ENCODE measurements around the gene TM9SF2.

TM9SF2 gene

GRCh38 chr13:99465454-99465853 lies 35.8 kb upstream of the TM9SF2 start:
- Histone ChIP-seq H3K4me3 (ENCODE audit: low read depth, low read length) (no peak overlapping the region), H3K4me1 (ENCODE audit: control insufficient read depth, insufficient read depth, low read length) (no peaks in the 10 kb centered on the region), H3K9me3 (ENCODE audit: control insufficient read depth, insufficient read depth, low read depth, low read length) (no peaks in the 10 kb centered on the region), H3K27ac (ENCODE audit: extremely low read depth, low read depth, low read length) (no peak overlapping the region), H3K36me3 (ENCODE audit: control insufficient read depth in 2 of 2, insufficient read depth in 1 of 2, low read length in 2 of 2) (no peaks in the 10 kb centered on the region)
- TF ChIP-seq ZNF324 (tag by site-specific recombination; IDR thresholded peaks at IDR 0.05) (no peak), ZNF610 (tag by site-specific recombination; IDR thresholded peaks at IDR 0.05; ENCODE audit: borderline replicate concordance) (no peak), ZNF302 (tag by site-specific recombination; IDR thresholded peaks at IDR 0.05; ENCODE audit: low read depth) (no peak), ZNF791 (tag by site-specific recombination; IDR thresholded peaks at IDR 0.05) (no peak), GLI4 (tag by site-specific recombination; IDR thresholded peaks at IDR 0.05) (no peak), ZIC2 (tag by site-specific recombination; IDR thresholded peaks at IDR 0.05) (no peak), EGR2 (tag by site-specific recombination; IDR thresholded peaks at IDR 0.05; ENCODE audit: low read depth) (no peak), ZNF274 (IDR thresholded peaks at IDR 0.05; ENCODE audit: low read length) (no peak), ZNF274 (tag by site-specific recombination; IDR thresholded peaks at IDR 0.05; ENCODE audit: borderline replicate concordance) (no peak), ZBTB6 (tag by site-specific recombination; IDR thresholded peaks at IDR 0.05) (no peak), KLF10 (tag by site-specific recombination; IDR thresholded peaks at IDR 0.05) (no peak), ZBTB17 (tag by site-specific recombination; IDR thresholded peaks at IDR 0.05) (no peak), ZNF311 (tag by site-specific recombination; IDR thresholded peaks at IDR 0.05; ENCODE audit: borderline replicate concordance) (no peak), SP3 (tag by site-specific recombination; IDR thresholded peaks at IDR 0.05) (no peak)
- TF ChIP-seq, protein P1, sequence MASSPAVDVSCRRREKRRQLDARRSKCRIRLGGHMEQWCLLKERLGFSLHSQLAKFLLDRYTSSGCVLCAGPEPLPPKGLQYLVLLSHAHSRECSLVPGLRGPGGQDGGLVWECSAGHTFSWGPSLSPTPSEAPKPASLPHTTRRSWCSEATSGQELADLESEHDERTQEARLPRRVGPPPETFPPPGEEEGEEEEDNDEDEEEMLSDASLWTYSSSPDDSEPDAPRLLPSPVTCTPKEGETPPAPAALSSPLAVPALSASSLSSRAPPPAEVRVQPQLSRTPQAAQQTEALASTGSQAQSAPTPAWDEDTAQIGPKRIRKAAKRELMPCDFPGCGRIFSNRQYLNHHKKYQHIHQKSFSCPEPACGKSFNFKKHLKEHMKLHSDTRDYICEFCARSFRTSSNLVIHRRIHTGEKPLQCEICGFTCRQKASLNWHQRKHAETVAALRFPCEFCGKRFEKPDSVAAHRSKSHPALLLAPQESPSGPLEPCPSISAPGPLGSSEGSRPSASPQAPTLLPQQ (tag by site-specific recombination; IDR thresholded peaks at IDR 0.05) = no peak
- ChIA-PET CTCF (interaction anchor here (0.9 to 1.5 kb wide), 2 partner anchors 14 to 23 kb away, joined by 3 to 4 read pairs; no protein-coding TSS in a partner anchor), POLR2A (no interaction called here)

- Histone ChIP-seq H3K9me3 (ENCODE audit: control insufficient read depth, insufficient read depth, low read depth, low read length) (no peaks in the 10 kb centered on the region), H3K4me3 (ENCODE audit: low read depth, low read length) (no peak overlapping the region), H3K4me1 (ENCODE audit: control insufficient read depth, insufficient read depth, low read length) (no peaks in the 10 kb centered on the region), H3K36me3 (ENCODE audit: control insufficient read depth in 2 of 2, insufficient read depth in 1 of 2, low read length in 2 of 2) (no peaks in the 10 kb centered on the region), H3K27ac (ENCODE audit: extremely low read depth, low read depth, low read length) (no peak overlapping the region)
- CTCF ChIA-PET = interaction anchor here (1.3 kb wide), 1 partner anchor 32 kb away, joined by 6 read pairs; no protein-coding TSS in a partner anchor
- POLR2A ChIA-PET = no interaction called here
- no peak for TF ChIP-seq ZNF501 (tag by site-specific recombination; IDR thresholded peaks at IDR 0.05)
- no peak for TF ChIP-seq PRDM1 (tag by site-specific recombination; IDR thresholded peaks at IDR 0.05)
- TF ChIP-seq ZNF664 (tag by site-specific recombination; IDR thresholded peaks at IDR 0.05) = no peak
- TF ChIP-seq PRDM2 (tag by site-specific recombination; IDR thresholded peaks at IDR 0.05; ENCODE audit: borderline replicate concordance) = no peak
- no peak for TF ChIP-seq ZNF473 (tag by site-specific recombination; IDR thresholded peaks at IDR 0.05)
- no peak for TF ChIP-seq ZNF184 (tag by site-specific recombination; IDR thresholded peaks at IDR 0.05)
- no peak for TF ChIP-seq ZNF776 (tag by site-specific recombination; IDR thresholded peaks at IDR 0.05; ENCODE audit: borderline replicate concordance)
- TF ChIP-seq, protein P1 (tag by site-specific recombination; IDR thresholded peaks at IDR 0.05) = no peak
- TF ChIP-seq ZNF426 (tag by site-specific recombination; IDR thresholded peaks at IDR 0.05) = no peak
- TF ChIP-seq ZNF132 (tag by site-specific recombination; IDR thresholded peaks at IDR 0.05; ENCODE audit: borderline replicate concordance) = no peak
- no peak for TF ChIP-seq ZNF174 (tag by site-specific recombination; IDR thresholded peaks at IDR 0.05)
Observed at GRCh38 chr13:99467764-99468163, 33.5 kb upstream of the TM9SF2 start.
